H4 (cell line): ENCODE measurements around the gene ITLN2. TPM values are rescaled to one million over a fixed set of nuclear protein-coding genes. Genes with fewer than 3 reads are reported as not detected.
"Not testable (repeated sequence)": the region's sequence is repeated elsewhere in the genome, so short reads cannot be mapped to it uniquely, and the experiment has no call there.

Experiments used
- DNase-seq: peaks from one replicate; pipeline ENCODE4 v3.0.0-alpha.2; 2015; ENCODE audit warnings: low spot score
- total RNA-seq: library from RNA; depleted of rRNA; stranded (reverse); fragments of >200 nt; shearing (Covaris generic); gene quantifications from 2 replicates; pipeline ENCODE4 v1.2.3, GENCODE V29; 2014; rRNA removed

Gene ITLN2
- total RNA-seq, 1 experiment from 2014 or later, result not detected

- no peak for DNase-seq
Measured at GRCh38 chr1:160905617-160905989, 49.0 kb downstream of the ITLN2 start.

DNA sequence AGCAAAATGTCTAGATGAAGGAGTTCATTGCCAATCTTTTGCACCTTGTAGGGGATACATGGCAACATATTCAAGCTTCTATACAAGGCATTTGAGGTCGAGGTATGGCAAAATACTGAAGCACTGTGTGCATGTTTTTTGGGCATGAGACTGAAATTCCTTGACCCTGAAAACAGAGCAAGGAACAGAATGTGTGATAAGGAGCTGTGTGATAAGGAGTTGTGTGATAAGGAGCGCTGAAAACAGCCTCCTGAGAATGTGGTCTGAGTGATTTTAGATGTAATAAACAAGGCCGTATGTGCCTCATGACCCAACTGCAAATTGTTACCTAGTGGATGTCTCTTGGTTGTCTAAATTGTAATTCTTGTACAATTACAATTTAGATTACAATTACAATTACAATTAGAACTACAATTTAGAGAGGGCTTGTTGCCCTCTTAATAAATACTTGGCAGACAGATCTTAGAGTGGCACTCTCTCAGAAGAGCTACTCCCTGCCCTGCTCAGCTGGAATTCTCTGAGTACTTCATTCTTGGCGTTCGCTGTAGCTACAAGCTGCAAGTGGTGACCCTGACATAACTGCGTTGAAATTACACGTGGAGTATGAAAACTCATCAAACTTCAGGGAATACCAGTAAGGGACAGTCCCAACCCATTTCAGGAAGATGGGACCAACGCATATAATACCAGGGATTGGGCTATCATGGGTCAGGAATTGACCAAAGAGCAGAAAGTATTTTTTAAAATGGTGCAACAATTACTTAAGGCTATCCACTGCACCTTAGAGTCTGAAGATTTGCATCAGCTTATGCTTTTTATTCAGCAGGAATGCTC is 49.6 kb downstream of the ITLN2 start:
- no peak for DNase-seq

- DNase-seq, result not testable (repeated sequence)
Measured at GRCh38 chr1:160902251-160902650, 52.4 kb downstream of the ITLN2 start.

DNA sequence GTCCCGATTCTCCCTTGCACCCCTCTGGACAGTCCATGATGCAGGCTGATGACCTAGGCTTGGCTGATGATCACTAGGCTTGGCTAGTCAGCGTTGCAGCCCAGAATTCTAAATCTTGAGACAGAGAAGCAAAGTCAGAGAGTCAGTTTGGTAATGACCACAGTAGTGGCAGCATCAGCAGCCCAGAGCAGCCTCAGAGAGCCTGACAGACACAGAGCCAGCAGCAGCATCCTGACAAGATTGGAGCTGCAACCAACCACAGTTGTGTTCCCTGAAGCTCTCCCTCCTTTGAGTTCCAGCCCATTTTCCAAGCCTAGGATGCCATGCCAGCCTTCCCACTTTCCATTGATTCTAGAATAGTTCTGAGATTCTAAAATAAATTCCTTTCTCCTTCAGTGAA is 52.8 kb downstream of the ITLN2 start:
- DNase-seq, result no peak

GRCh38 chr1:160900683-160901082 is 53.9 kb downstream of the ITLN2 start:
- not testable (repeated sequence) for DNase-seq

Other genes with a start within 250 kb of the ITLN2 start
- not detected in 2 replicates for gene CD48, start 243.0 kb downstream of the ITLN2 start, total RNA-seq
- gene SLAMF7, start 215.6 kb downstream of the ITLN2 start, total RNA-seq, result 1.8 and 2.5 TPM in 2 replicates
- not detected in 2 replicates for gene LY9, start 158.6 kb downstream of the ITLN2 start, total RNA-seq
- not detected in 2 replicates for gene CD244, start 91.9 kb downstream of the ITLN2 start, total RNA-seq
- gene ITLN1, start 69.6 kb downstream of the ITLN2 start, total RNA-seq, result not detected in 2 replicates
- gene F11R, start 66.3 kb upstream of the ITLN2 start, total RNA-seq, result 5.2 and 6.4 TPM in 2 replicates
- gene TSTD1, start 84.2 kb upstream of the ITLN2 start, total RNA-seq, result not detected in 2 replicates
- 57.7 and 60.3 TPM in 2 replicates for gene USF1, start 91.2 kb upstream of the ITLN2 start, total RNA-seq
- 0.02 TPM in 1 of 2 replicates, not detected in the other for gene ARHGAP30, start 115.1 kb upstream of the ITLN2 start, total RNA-seq
- 0.14 TPM in 1 of 2 replicates, not detected in the other for gene NECTIN4, start 134.7 kb upstream of the ITLN2 start, total RNA-seq
- gene KLHDC9, start 143.6 kb upstream of the ITLN2 start, total RNA-seq, result not detected in 2 replicates
- 85.6 and 94.8 TPM in 2 replicates for gene PFDN2, start 163.2 kb upstream of the ITLN2 start, total RNA-seq
- gene NIT1, start 163.3 kb upstream of the ITLN2 start, total RNA-seq, result 34.9 and 36.6 TPM in 2 replicates
- gene DEDD, start 177.9 kb upstream of the ITLN2 start, total RNA-seq, result 22.2 and 28.2 TPM in 2 replicates
- gene UFC1, start 199.2 kb upstream of the ITLN2 start, total RNA-seq, result 140 and 161 TPM in 2 replicates
- 5.8 and 6.9 TPM in 2 replicates for gene USP21, start 204.7 kb upstream of the ITLN2 start, total RNA-seq
- gene PPOX, start 211.6 kb upstream of the ITLN2 start, total RNA-seq, result 9.2 and 13.9 TPM in 2 replicates
- gene B4GALT3, start 222.7 kb upstream of the ITLN2 start, total RNA-seq, result 28.0 and 38.0 TPM in 2 replicates
- gene ADAMTS4, start 244.2 kb upstream of the ITLN2 start, total RNA-seq, result not detected in 2 replicates
- 101 and 120 TPM in 2 replicates for gene NDUFS2, start 247.6 kb upstream of the ITLN2 start, total RNA-seq